GM11168 (cell line): ENCODE measurements around the gene SEMA6A.

Experiments used
- in situ Hi-C: fragments of 300-500 bp; cut with MboI; formaldehyde crosslinking; loops from one replicate; pipeline ENCODE4 v1.12.0; 2022; ENCODE audit warnings: low sequenced_read_pairs; ENCODE audit not compliant: unreplicated experiment

SEMA6A gene

DNA sequence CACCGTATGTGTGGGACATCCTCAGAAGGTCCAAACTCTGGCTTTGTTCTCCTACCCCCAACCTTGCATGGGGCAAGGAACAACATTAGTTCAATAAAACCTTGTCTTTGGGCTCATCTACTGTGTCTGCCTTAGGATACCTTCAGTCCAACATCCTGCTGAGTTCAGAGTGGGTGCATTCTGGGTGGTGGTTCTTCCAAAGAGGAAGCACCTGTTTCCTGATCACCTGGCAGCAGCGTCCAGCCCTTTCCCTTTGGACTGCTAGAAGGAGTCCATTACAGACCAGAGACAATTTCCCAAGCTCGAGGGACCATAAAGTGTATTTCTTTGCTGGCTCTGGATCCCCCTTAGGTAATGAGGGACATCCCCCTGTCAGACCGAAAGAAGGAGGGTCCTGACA, 154.1 kb downstream of the SEMA6A start:
- in situ Hi-C loops: no loop called here

DNA sequence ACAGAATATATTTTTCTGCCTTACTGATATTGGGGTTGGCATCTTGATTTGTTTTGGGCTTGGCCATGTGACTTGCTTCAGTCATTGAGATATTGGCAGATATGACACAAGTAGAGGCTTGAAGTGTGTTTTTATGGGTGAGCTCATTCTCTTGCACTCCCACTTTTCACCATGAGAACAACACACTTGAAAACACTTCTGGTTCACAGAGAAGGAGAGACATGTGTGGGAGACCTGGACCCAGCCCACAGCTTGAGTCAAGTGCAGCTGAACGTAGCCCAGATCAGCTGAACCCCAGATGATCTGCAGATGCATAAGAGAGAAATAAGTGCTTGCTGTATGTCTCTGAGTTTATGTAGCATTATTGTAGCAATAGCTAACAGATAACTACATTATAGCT, 155.4 kb downstream of the SEMA6A start:
- in situ Hi-C loops: no loop called here

DNA sequence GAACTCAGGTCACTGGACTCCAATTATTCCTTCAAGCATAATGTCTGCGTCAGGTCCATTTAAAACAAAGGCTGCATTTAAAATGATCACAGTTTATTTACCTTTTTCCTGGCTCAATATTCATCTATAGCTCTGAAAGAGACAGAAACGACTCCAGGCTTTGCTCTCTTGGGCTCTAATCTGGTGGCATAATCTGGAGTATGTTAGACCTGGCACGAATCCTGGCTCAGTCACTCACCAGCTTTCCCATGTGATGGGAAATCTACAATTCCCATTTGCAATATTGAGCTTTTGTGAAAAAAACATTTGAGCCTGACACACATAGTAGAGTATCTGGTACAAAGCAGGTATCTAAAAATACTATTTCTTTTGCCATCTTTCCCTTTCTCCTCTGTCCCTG, 155.8 kb downstream of the SEMA6A start:
- in situ Hi-C loops: no loop called here

- in situ Hi-C loops: no loop called here
Measured at GRCh38 chr5:116418016-116418415, 156.6 kb downstream of the SEMA6A start.

- in situ Hi-C loops: no loop called here
Measured at GRCh38 chr5:116415989-116416388, 158.6 kb downstream of the SEMA6A start.

- in situ Hi-C loops: no loop called here
Measured at GRCh38 chr5:116415182-116415581, 159.4 kb downstream of the SEMA6A start.

GRCh38 chr5:116411101-116411571, 163.5 kb downstream of the SEMA6A start:
- in situ Hi-C loops: no loop called here

- in situ Hi-C loops: no loop called here
Measured at GRCh38 chr5:116410336-116410890, 164.2 kb downstream of the SEMA6A start.

GRCh38 chr5:116409591-116410296, 164.9 kb downstream of the SEMA6A start:
- in situ Hi-C loops: no loop called here

- in situ Hi-C loops: no loop called here
Measured at GRCh38 chr5:116406306-116407041, 168.1 kb downstream of the SEMA6A start.

DNA sequence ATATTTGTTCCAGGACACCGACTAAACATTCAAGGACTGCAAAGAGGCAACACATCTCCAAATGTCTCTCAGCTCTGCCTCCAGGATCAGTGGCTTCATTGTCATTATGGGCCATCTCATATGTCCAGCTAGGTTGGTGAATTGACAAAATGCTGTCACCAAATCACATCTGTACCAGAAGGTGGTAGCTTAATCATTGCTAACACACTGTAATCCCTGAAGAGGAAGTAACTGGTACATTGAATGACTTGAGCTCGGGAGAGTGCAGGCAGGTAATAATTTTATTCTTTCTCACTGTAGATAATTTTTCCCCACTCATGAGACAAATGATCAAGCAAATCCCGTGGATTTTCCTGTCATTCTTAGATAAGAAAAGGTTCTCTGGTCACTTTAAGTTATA, 169.8 kb downstream of the SEMA6A start:
- in situ Hi-C loops: no loop called here

DNA sequence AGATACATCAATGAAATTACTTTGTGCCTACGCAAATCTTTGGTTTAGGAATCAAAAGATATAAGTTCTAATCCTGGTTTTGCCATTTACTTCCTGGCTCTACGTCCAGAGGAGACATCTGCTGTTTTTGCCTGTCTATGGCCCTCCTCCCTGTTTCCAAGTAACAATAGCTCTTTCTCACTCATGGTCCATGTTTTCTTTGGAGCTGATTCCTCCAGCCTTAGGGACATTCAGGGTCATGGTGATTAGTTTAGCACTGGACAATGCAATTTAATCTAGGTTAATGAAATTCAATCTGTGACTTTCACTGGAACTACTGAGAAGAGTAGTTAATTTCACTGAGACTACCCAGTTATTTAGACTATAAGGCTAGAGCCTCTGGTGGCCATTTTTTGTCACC, 170.6 kb downstream of the SEMA6A start:
- in situ Hi-C loops: no loop called here

DNA sequence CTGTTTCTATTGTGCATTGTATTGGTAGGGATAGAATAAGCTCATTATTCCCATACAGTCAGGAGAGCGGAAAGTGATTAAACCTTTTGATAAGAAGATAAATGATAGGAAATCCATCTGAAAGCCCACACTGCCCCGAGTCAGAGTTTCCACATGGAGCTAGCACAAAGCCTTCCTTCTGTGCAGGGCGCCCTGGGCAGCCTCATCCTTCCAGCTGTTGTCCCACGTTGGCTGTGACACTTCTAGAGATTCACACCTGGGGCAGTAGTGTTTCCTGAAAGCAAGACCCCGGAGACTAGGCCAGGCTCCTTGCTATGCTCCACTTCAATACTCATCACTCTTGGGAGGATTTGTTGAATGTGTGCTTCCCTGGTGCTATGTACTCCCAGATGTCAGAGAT, 172.4 kb downstream of the SEMA6A start:
- in situ Hi-C loops: no loop called here

DNA sequence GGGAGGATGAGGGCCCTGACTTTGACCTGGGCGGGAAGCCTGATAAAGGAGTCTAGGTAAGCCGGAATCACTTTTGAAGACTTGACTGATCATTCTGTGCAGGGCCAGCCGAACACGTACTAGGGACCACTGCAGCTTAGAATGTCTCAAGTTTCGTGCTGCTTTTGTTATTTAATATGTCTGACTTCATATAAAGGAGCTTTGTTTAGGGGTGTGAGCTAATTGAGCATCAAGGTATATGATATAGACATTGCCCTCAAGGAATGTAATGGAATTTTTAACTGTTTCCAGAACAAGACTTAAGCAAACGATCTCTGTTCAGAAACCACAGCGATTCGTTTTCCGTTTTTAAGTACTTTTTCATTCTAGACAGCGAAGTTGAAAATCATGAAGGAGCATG, 173.0 kb downstream of the SEMA6A start:
- in situ Hi-C loops: no loop called here

DNA sequence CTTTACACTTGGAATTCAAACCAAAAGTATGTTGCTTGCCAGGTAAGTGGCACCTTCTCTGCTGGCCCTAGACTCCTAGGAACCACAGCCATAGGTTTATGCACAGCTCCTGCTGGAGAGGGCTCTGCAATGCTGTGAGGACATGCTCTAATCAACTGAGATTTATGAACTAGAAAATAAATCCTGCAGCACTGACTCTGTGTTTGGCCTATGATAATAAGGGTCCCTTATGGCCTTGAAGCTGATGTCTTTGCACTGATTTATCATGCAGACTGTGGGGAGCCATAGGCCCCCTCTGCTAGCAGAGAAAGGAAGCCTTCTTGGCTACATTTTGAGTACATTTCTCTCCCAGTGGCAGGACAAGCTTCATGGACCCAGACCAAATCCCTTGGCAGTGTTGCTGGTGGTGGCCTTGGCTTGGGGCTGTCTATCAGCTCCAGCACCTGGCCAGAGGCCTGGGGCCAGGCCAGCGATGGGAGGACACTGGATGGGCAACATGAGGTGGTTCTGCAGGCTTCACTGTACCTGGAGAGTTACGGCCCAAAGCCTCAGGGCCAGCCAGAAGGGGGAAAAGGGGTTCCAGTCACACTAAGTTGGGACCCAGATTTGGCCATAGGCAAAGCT, 178.0 kb downstream of the SEMA6A start:
- in situ Hi-C loops: no loop called here

DNA sequence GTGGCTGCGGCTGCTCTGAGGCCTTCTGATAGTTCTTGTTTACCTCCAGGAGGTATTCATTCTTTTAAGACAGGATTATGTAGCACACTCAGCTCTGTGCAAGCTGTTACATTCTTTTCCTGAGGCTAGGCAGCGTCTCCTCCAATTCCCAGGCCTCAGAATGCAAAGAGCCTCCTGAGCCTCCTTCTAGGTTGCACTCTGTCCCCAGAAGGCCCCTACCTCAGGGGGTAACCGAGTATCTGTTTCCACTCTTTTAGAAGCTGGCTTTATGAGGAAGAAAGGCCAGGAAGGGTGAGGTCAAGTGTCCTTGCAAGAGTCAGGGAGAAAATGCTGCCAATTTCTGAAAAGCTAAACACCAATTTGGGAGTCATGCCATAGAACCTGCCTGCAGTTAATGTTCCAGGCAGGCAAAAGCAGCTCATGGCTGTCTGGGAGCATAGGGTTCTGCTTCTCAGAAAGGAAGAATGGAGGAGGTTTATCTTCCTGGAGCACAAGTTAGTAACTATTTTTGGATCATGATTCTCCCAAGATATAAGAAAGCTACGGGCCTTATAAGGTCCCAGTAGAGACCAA, 178.9 kb downstream of the SEMA6A start:
- in situ Hi-C loops: no loop called here

DNA sequence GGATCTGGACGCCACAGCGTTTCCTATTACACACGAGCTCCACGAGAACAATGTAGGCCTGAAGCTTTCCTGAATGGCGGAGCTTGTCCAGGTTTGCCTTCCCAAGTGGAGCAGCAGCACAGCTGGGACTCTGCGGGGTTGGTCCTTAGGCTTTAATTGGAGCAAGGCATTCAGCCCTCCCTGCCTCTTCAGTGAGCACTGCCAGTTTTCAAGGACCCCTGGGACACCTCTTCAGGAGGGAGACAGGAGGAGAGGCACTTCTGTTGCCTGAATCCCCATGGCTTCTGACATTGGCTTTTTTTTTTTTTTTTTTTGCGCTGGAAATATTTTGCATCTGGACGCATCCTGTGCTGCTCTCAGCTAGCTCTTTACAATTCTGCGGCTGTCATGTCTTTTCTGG, 179.4 kb downstream of the SEMA6A start:
- in situ Hi-C loops: no loop called here

DNA sequence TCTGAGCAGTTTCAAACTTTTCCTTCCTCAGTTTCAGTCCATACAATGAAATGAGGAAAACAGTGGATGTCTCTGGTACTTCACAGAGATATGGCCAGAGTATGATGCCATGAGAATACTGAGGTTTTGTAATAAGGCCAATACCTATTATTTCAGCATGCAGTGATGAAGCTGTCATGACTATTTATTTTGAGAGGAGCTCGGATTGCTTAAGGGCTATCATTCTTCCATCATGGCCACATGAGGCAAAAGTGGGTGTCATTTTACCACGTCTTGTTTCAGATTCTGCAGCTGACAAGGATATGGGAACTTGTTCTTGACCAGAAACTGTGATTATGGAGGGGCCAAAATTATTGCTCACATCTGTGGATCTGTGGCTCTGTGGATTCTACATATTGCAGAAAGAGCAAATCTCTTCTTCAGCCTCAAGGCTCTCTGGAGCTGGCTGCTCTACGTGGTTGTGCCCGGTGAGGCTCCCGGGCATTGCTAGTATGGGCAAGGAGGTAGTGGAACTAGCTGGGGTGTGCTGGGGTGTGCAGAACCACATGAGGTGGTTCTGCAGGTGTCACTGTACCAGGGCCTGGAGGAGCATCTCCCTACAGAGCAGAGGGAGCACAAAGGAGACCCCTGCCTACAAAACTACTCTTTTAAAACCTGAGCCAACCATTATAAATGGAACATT, 180.3 kb downstream of the SEMA6A start:
- in situ Hi-C loops: no loop called here
